PC-3 (cell line): ENCODE results near the gene MYO1C. TPM values are rescaled to one million over a fixed set of nuclear protein-coding genes. Genes with fewer than 3 reads are reported as not detected.

Experiments used
- ATAC-seq: fragments of 200-7000 bp; cut with Tn5 transposase; 2 replicates; pipeline ENCODE4 v1.9.1; 2020; ENCODE audit warnings: mild to moderate bottlenecking, moderate library complexity
- BruUV-seq: library from RNA; stranded (reverse); fragments of 400-500 nt; replicated peaks from 2 replicates; lab custom pipeline; 2021; lab: Mats Ljungman, UMichigan
- CTCF ChIA-PET: fragments of 300-600 bp; sonication (Branson Sonifier 250); formaldehyde crosslinking; loops from one replicate; lab custom pipeline; 2022; ENCODE audit warnings: antibody characterized with exemption; lab: Charles Lee
- POLR2A ChIA-PET: fragments of 300-600 bp; sonication (Branson Sonifier 250); formaldehyde crosslinking; loops from one replicate; lab custom pipeline; 2022; ENCODE audit warnings: antibody characterized with exemption; ENCODE audit not compliant: unreplicated experiment; lab: Charles Lee
- DNase-seq: peaks from one replicate; pipeline ENCODE4 v3.0.0-alpha.2; 2015
- H2AFZ ChIP-seq: fragments of 300-600 bp; sonication (generic); 2 replicates; pipeline ENCODE4 v1.6.0; 2016; ENCODE audit warnings: antibody characterized with exemption, low read length
- H3F3A ChIP-seq: fragments of 300-600 bp; sonication (generic); one replicate; pipeline ENCODE4 v1.6.0; 2017; ENCODE audit warnings: antibody characterized with exemption, low read length, control low read depth, mild to moderate bottlenecking; ENCODE audit not compliant: unreplicated experiment
- H3K27ac ChIP-seq: fragments of 300-600 bp; sonication (generic); 2 replicates; pipeline ENCODE4 v1.5.1; 2016; ENCODE audit warnings: mild to moderate bottlenecking, low read length
- H3K27me3 ChIP-seq: fragments of 300-600 bp; sonication (generic); 2 replicates; pipeline ENCODE4 v1.6.1; 2016; ENCODE audit warnings: low read length, mixed read lengths
- H3K36me3 ChIP-seq: fragments of 300-600 bp; sonication (generic); 2 replicates; pipeline ENCODE4 v1.6.1; 2016; ENCODE audit warnings: low read depth, mixed run types, low read length, mixed read lengths
- H3K4me1 ChIP-seq: fragments of 300-600 bp; sonication (generic); 2 replicates; pipeline ENCODE4 v1.5.1; 2016; ENCODE audit warnings: low read length; ENCODE audit not compliant: insufficient read depth
- H3K4me2 ChIP-seq: fragments of 300-600 bp; sonication (generic); 2 replicates; pipeline ENCODE4 v1.6.0; 2016; ENCODE audit warnings: low read length
- H3K4me3 ChIP-seq: fragments of 300-600 bp; sonication (generic); 2 replicates; pipeline ENCODE4 v1.5.1; 2016; ENCODE audit warnings: mild to moderate bottlenecking, low read length, mixed read lengths
- H3K79me2 ChIP-seq: fragments of 300-600 bp; sonication (generic); 2 replicates; pipeline ENCODE4 v1.6.1; 2017; ENCODE audit warnings: low read length, mixed read lengths
- H3K9ac ChIP-seq: fragments of 300-600 bp; sonication (generic); 2 replicates; pipeline ENCODE4 v1.6.0; 2016; ENCODE audit warnings: mild to moderate bottlenecking, low read length
- H3K9me2 ChIP-seq: fragments of 300-600 bp; sonication (generic); replicated peaks from 2 replicates; pipeline ENCODE4 v1.6.1; 2016; ENCODE audit warnings: mixed run types, low read length, mixed read lengths
- H3K9me3 ChIP-seq: fragments of 300-600 bp; sonication (generic); 2 replicates; pipeline ENCODE4 v1.6.1; 2016; ENCODE audit warnings: low read length, mixed read lengths
- H4K20me1 ChIP-seq: fragments of 300-600 bp; sonication (generic); 2 replicates; pipeline ENCODE4 v1.6.1; 2016; ENCODE audit warnings: low read length, mixed read lengths
- EZH2 ChIP-seq: fragments of 300-600 bp; sonication (generic); IDR thresholded peaks from one replicate; pipeline ENCODE4 v1.6.1; 2017; ENCODE audit warnings: antibody characterized with exemption, mild to moderate bottlenecking, low read length; ENCODE audit not compliant: unreplicated experiment
- EZH2phosphoT487 ChIP-seq: fragments of 300-600 bp; sonication (generic); IDR thresholded peaks from 2 replicates; pipeline ENCODE4 v1.6.1; 2018; ENCODE audit warnings: mild to moderate bottlenecking, antibody characterized with exemption, low read length, borderline replicate concordance
- intact Hi-C: fragments of 100-400 bp; cut with micrococcal nuclease; formaldehyde crosslinking; loops from 2 replicates; pipeline ENCODE4 v1.9.0; 2023
- total RNA-seq: library from RNA; depleted of rRNA; stranded (reverse); fragments of >200 nt; gene quantifications from 2 replicates; pipeline ENCODE4 v1.2.3, GENCODE V29; 2014
- TF ChIP-seq, protein P1 (sequence below): fragments of 300-600 bp; sonication (generic); conservative IDR thresholded peaks from 2 replicates; pipeline ENCODE4 v1.5.1; 2017; ENCODE audit warnings: antibody characterized with exemption, low read depth, mild to moderate bottlenecking, low read length

Gene MYO1C
- total RNA-seq, 1 experiment from 2014 or later, result 76.4 TPM

DNA sequence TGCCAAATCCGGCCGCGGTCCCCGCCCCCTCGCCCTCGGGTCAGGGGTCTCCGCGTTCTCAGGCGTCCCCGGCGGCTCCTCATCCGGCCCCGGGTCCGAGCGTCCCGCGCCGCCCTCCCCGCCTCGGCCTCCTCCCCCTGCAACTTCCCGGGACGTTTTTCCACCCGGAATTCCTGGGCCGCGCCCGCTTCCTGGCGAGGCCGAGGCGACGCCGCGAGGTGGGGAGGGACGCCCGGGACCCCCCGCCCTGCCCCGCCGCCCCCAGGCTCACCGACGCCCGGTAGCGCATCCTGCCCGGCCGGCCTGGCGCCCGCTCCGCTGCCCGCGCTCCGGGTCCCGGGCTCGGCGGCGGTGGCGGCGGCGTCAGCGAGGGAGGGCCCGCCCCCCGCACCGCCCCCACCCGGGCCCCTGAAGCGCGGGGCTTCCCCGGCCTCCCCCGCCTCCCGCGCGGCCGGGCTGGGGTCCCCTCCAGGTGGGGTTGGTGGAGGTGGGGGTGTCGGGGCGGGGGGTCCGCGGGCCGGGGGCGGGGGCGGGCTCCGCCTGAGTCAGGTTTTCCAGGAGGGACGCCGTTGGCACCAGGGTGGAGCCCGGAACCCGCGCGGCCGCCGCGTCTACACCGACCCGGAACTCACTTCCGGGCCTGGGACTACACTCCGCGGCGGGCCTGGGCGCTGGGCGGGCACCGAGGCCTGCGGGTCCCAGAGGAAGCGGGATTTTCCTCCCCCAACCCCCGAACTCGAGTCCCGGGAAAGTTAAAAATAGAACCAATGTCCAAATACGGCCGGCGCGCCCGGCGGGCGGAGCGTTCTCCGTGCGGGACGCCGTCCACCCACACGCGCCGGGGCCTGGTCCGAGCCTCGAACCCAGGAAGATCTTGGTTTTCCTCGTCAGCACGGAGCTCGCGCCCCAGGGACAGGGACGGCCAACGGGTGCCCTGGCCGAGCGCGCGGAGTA lies 6.8 kb downstream of the MYO1C start:
- H3K9ac ChIP-seq, result peak overlapping the region; percentile 81
- H3K27ac ChIP-seq, result peak overlapping the region; percentile 60
- H3K9me2 ChIP-seq, result no peaks in the 10 kb centered on the region
- BruUV-seq, result TSS peak; percentile 34
- peak overlapping the region; percentile 83 for H2AFZ ChIP-seq
- H3K4me3 ChIP-seq, result peak overlapping the region; percentile 68
- H3K79me2 ChIP-seq, result peaks cover 27% of the 10 kb centered on the region
- DNase-seq (peak; percentile 31), ATAC-seq (peak; percentile 39)
- H3K4me2 ChIP-seq, result peak overlapping the region; percentile 94
- no peaks in the 10 kb centered on the region; the same call in 1 of the 2 replicates for H3K36me3 ChIP-seq
- H3K4me1 ChIP-seq, result peaks cover 16% of the 10 kb centered on the region; the same call in 1 of the 2 replicates
- no peaks in the 10 kb centered on the region for H3F3A ChIP-seq
- ChIA-PET POLR2A (no interaction called here), CTCF (no interaction called here)
- no peaks in the 10 kb centered on the region for H3K9me3 ChIP-seq
- no peaks in the 10 kb centered on the region for H4K20me1 ChIP-seq
- intact Hi-C loops, result no loop called here
- TF ChIP-seq, protein P1, sequence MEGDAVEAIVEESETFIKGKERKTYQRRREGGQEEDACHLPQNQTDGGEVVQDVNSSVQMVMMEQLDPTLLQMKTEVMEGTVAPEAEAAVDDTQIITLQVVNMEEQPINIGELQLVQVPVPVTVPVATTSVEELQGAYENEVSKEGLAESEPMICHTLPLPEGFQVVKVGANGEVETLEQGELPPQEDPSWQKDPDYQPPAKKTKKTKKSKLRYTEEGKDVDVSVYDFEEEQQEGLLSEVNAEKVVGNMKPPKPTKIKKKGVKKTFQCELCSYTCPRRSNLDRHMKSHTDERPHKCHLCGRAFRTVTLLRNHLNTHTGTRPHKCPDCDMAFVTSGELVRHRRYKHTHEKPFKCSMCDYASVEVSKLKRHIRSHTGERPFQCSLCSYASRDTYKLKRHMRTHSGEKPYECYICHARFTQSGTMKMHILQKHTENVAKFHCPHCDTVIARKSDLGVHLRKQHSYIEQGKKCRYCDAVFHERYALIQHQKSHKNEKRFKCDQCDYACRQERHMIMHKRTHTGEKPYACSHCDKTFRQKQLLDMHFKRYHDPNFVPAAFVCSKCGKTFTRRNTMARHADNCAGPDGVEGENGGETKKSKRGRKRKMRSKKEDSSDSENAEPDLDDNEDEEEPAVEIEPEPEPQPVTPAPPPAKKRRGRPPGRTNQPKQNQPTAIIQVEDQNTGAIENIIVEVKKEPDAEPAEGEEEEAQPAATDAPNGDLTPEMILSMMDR, result no peak
- TF ChIP-seq EZH2 (no peak), EZH2phosphoT487 (no peak)
- no peaks in the 10 kb centered on the region for H3K27me3 ChIP-seq

DNA sequence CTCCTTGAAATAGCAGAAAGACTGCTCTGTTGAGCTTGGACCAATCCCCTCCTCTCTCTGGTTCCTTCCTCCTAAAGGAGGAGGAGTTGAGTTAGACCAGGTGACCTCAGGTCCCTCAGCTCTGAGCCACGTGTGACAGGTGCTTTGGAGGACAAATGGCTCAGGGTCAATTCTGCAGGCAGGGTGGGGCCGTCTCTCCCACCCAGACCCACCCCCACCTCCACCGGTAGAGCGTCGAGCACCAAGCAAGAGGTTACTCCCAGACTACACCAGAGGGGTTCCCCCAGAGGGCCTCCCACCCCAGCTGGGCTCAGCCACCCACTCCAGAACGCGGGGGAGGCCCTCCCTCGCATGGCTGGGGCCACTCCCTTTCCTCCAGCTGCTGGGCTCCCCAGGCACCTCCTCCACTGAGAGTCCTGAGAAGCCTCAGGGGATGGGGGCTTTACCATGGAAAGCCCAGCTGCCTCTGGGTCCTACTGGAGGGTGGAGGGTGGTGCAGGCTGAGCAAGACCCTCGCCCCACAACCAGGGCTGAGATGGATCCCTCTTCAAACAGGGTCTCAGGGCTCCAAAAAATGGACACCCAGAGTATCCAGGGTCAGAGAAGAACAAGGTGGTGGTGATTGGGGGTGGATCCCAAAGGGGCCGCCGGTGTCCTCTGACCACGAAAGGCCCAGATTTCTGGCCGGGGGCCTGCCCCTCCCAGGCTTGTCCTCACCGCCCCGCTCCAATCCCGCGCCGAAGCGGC lies 7.6 kb downstream of the MYO1C start:
- Histone ChIP-seq H3K4me1 (peaks cover 16% of the 10 kb centered on the region; the same call in 1 of the 2 replicates), H3K79me2 (peaks cover 19% of the 10 kb centered on the region), H2AFZ (peak overlapping the region; percentile 55; the same call in 1 of the 2 replicates), H3K4me3 (peak overlapping the region; percentile 68), H3K9me3 (no peaks in the 10 kb centered on the region), H3F3A (no peaks in the 10 kb centered on the region), H3K9ac (peak overlapping the region; percentile 81), H3K4me2 (peak overlapping the region; percentile 94), H3K27ac (peak overlapping the region; percentile 57), H3K9me2 (no peaks in the 10 kb centered on the region), H3K36me3 (no peaks in the 10 kb centered on the region; the same call in 1 of the 2 replicates), H3K27me3 (no peaks in the 10 kb centered on the region), H4K20me1 (no peaks in the 10 kb centered on the region)
- DNase-seq (peak; percentile 39), ATAC-seq (peak; percentile 21)
- ChIA-PET CTCF (no interaction called here), POLR2A (no interaction called here)
- no TSS peak for BruUV-seq
- no peak for TF ChIP-seq EZH2phosphoT487
- intact Hi-C loops, result no loop called here

DNA sequence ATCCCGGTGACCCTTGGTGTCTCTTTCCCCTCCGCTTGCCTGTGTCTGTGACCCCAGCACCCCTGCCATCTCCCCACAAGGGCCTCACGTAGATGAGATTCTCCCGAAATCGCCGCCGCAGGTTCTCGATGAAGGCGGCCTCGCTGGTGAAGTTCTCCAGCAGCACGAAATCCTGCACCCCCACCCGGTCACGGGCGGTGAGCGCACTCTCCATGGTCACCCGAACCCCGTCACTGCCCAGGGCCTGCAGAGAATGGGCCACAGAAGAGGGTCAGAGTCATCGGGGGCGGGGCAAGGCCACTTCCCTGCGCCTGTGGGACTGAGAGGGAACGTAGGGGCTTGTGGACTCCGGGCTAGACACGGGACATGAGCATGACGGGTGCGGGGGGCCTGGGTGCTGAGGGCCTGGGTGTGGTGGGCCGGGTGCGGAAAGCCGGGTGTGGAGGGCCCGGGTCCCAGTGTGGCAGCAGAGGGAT lies 8.4 kb downstream of the MYO1C start:
- no peaks in the 10 kb centered on the region for H4K20me1 ChIP-seq
- ATAC-seq (no peak), DNase-seq (no peak)
- H3K27ac ChIP-seq, result no peak overlapping the region
- H3K79me2 ChIP-seq, result peaks cover 11% of the 10 kb centered on the region
- BruUV-seq, result no TSS peak
- TF ChIP-seq, protein P1, result no peak
- no peak for TF ChIP-seq EZH2phosphoT487
- no peak for TF ChIP-seq EZH2
- intact Hi-C loops, result no loop called here
- H2AFZ ChIP-seq, result no peak overlapping the region
- H3K36me3 ChIP-seq, result no peaks in the 10 kb centered on the region; the same call in 1 of the 2 replicates
- H3K9me3 ChIP-seq, result no peaks in the 10 kb centered on the region
- POLR2A ChIA-PET, result no interaction called here
- no peak overlapping the region for H3K4me2 ChIP-seq
- H3K9ac ChIP-seq, result no peak overlapping the region
- H3K27me3 ChIP-seq, result no peaks in the 10 kb centered on the region
- no peaks in the 10 kb centered on the region for H3F3A ChIP-seq
- no peaks in the 10 kb centered on the region for H3K9me2 ChIP-seq
- CTCF ChIA-PET, result no interaction called here
- H3K4me3 ChIP-seq, result no peak overlapping the region
- H3K4me1 ChIP-seq, result peaks cover 16% of the 10 kb centered on the region; the same call in 1 of the 2 replicates
